MCF 10A (cell line): ENCODE data around the gene CLSTN2. TPM values are rescaled to one million over a fixed set of nuclear protein-coding genes. Genes with fewer than 3 reads are reported as not detected.

ENCODE experiments used
- BruUV-seq: library from RNA; stranded (reverse); fragments of 400-500 nt; replicated peaks from 2 replicates; lab custom pipeline; 2021; lab: Mats Ljungman, UMichigan
- CTCF ChIA-PET: fragments of 300-600 bp; sonication (Branson Sonifier 250); formaldehyde crosslinking; extraction: SDS; loops from one replicate; lab custom pipeline; 2021; ENCODE audit warnings: antibody characterized with exemption, inconsistent platforms; lab: Yijun Ruan, JAX
- POLR2A ChIA-PET: fragments of 300-600, 350-650 bp; sonication (Branson Sonifier 250); formaldehyde crosslinking; extraction: SDS; loops from one replicate; lab custom pipeline; 2020; ENCODE audit warnings: antibody characterized with exemption, inconsistent platforms; lab: Yijun Ruan, JAX
- DNase-seq: peaks from one replicate; pipeline ENCODE4 v3.0.0-alpha.2; 2018; ENCODE audit not compliant: unreplicated experiment
- H3K27ac Mint-ChIP-seq: one replicate; pipeline ENCODE4 v1.8.0; 2022; ENCODE audit warnings: mild to moderate bottlenecking, low read depth, mixed read lengths; ENCODE audit not compliant: unreplicated experiment
- H3K27me3 Mint-ChIP-seq: one replicate; pipeline ENCODE4 v1.8.0; 2022; ENCODE audit warnings: mixed read lengths; ENCODE audit not compliant: insufficient read depth, unreplicated experiment
- H3K36me3 Mint-ChIP-seq: one replicate; pipeline ENCODE4 v1.8.0; 2022; ENCODE audit warnings: mild to moderate bottlenecking, moderate library complexity, mixed read lengths; ENCODE audit not compliant: insufficient read depth, unreplicated experiment
- H3K4me1 Mint-ChIP-seq: one replicate; pipeline ENCODE4 v1.8.0; 2022; ENCODE audit warnings: mixed read lengths; ENCODE audit not compliant: insufficient read depth, unreplicated experiment
- H3K4me3 Mint-ChIP-seq: one replicate; pipeline ENCODE4 v1.8.0; 2022; ENCODE audit warnings: mild to moderate bottlenecking, moderate library complexity, mixed read lengths; ENCODE audit not compliant: unreplicated experiment
- H3K9me3 Mint-ChIP-seq: one replicate; pipeline ENCODE4 v1.8.0; 2022; ENCODE audit warnings: mixed read lengths; ENCODE audit not compliant: unreplicated experiment
- CTCF ChIP-seq: fragments of 200-600 bp; IDR thresholded peaks from one replicate; pipeline ENCODE4 v1.8.0; 2022; ENCODE audit warnings: antibody characterized with exemption, mild to moderate bottlenecking; ENCODE audit not compliant: unreplicated experiment
- intact Hi-C: fragments of 100-400 bp; cut with micrococcal nuclease; formaldehyde crosslinking; loops from 2 replicates; pipeline ENCODE4 v1.14.1; 2022
- total RNA-seq: library from RNA; stranded (reverse); gene quantifications from 2 replicates; pipeline ENCODE4 v1.2.3, GENCODE V29; 2022

Gene CLSTN2
- total RNA-seq, 1 experiment from 2014 or later, result not detected

GRCh38 chr3:140013220-140013619 is 78.2 kb downstream of the CLSTN2 start:
- H3K36me3 Mint-ChIP-seq, result no peaks in the 10 kb centered on the region
- intact Hi-C loops, result no loop called here
- no peak overlapping the region for H3K4me3 Mint-ChIP-seq
- no peaks in the 10 kb centered on the region for H3K27me3 Mint-ChIP-seq
- H3K27ac Mint-ChIP-seq, result no peak overlapping the region
- no peak for TF ChIP-seq CTCF
- CTCF ChIA-PET, result interaction anchor here (0.6 to 0.9 kb wide), 2 partner anchors 479 to 894 kb away, joined by 3 to 4 read pairs; no protein-coding TSS in a partner anchor
- no peaks in the 10 kb centered on the region for H3K9me3 Mint-ChIP-seq
- POLR2A ChIA-PET, result no interaction called here
- DNase-seq, result no peak
- no TSS peak for BruUV-seq
- H3K4me1 Mint-ChIP-seq, result no peaks in the 10 kb centered on the region

- Mint-ChIP-seq H3K4me3 (no peak overlapping the region), H3K36me3 (no peaks in the 10 kb centered on the region), H3K9me3 (no peaks in the 10 kb centered on the region), H3K4me1 (no peaks in the 10 kb centered on the region), H3K27me3 (no peaks in the 10 kb centered on the region), H3K27ac (no peak overlapping the region)
- ChIA-PET CTCF (no interaction called here), POLR2A (interaction anchor here (0.7 kb wide), 1 partner anchor 853 kb away, joined by 3 read pairs; no protein-coding TSS in a partner anchor)
- intact Hi-C loops, result no loop called here
- TF ChIP-seq CTCF, result no peak
- DNase-seq, result no peak
- BruUV-seq, result no TSS peak
Measured at GRCh38 chr3:140014831-140015495, 80.0 kb downstream of the CLSTN2 start.

- intact Hi-C loops, result no loop called here
- H3K27me3 Mint-ChIP-seq, result no peaks in the 10 kb centered on the region
- ChIA-PET POLR2A (no interaction called here), CTCF (no interaction called here)
- H3K4me3 Mint-ChIP-seq, result no peak overlapping the region
- no TSS peak for BruUV-seq
- TF ChIP-seq CTCF, result no peak
- no peaks in the 10 kb centered on the region for H3K36me3 Mint-ChIP-seq
- no peaks in the 10 kb centered on the region for H3K4me1 Mint-ChIP-seq
- H3K9me3 Mint-ChIP-seq, result no peaks in the 10 kb centered on the region
- no peak for DNase-seq
- H3K27ac Mint-ChIP-seq, result no peak overlapping the region
Measured at GRCh38 chr3:140015741-140016140, 80.8 kb downstream of the CLSTN2 start.

GRCh38 chr3:140018556-140018955 is 83.6 kb downstream of the CLSTN2 start:
- Mint-ChIP-seq H3K4me1 (no peaks in the 10 kb centered on the region), H3K27me3 (no peaks in the 10 kb centered on the region), H3K36me3 (no peaks in the 10 kb centered on the region), H3K27ac (no peak overlapping the region), H3K4me3 (no peak overlapping the region), H3K9me3 (no peaks in the 10 kb centered on the region)
- CTCF ChIA-PET, result no interaction called here
- no peak for TF ChIP-seq CTCF
- POLR2A ChIA-PET, result no interaction called here
- no TSS peak for BruUV-seq
- intact Hi-C loops, result no loop called here
- DNase-seq, result no peak
